Adrenal gland (tissue), 5 donors: ENCODE data around the gene TIGD3.

Source experiments
- CTCF ChIP-seq, 6 experiments: fragments of 450-650 bp in 4 of 6; fragments of 200-600 bp in 2 of 6; sonication (generic) in 1 of 6; IDR thresholded peaks; 1 replicate in 5 of 6; 2 replicates in 1 of 6; pipeline versions ENCODE4 v1.5.1 to v1.8.0; 2016 to 2021; ENCODE audit warnings: antibody characterized with exemption in 6 of 6, mild to moderate bottlenecking in 2 of 6, moderate library complexity in 1 of 6
- POLR2A ChIP-seq, 2 donors: fragments of 450-650 bp; IDR thresholded peaks; one replicate each; pipeline ENCODE4 v1.6.1; 2017; ENCODE audit warnings: antibody characterized with exemption in 2 of 2, mild to moderate bottlenecking in 2 of 2, moderate library complexity in 1 of 2
- donor health status: DM: no; HTN: no; CAD: no.

DNA sequence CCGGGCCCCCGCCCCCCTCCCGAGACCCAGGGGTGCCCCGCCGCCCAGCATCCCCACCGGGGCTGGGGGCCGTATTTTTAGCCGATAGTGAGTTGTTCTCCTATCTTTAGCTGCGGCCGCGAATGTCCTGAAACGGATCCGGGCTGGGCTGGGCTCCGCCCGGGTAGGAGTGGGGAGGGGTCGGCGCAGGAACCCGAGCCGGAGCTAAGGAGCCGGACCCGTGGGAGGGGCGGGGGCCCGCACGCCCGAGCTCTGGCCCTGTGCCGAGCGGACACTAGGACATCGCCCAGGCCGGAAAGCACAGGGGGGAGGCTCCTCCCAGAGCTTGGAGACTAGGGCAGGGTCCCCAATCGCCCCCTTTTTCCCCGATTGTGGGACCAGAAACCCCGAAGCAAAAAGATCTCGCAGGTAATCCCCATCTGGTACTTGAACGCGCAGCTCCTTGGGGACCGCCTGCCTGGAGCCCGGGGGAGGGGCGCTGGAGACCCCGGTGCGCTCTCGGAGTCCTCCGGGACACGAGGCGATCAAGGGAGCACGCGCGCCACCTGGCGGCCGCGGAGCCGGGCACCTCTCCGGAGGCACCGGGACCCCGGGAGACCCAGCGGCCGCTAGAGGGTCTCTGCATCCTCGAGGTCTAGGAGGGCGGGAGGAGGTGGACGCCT is 39.2 kb upstream of the TIGD3 start:
- TF ChIP-seq POLR2A (IDR thresholded peaks at IDR 0.05) (no peak), CTCF (IDR thresholded peaks at IDR 0.05) (peak; percentile 82 to 94 (median 93))
